Erythroblast (primary cell): ENCODE measurements around the gene RPGRIP1L.

Experiments
- DNase-seq, 2 experiments: peaks; one replicate each; lab custom pipeline; 2025; lab: John Stamatoyannopoulos, UW
- GATA1 ChIP-seq: IDR thresholded peaks from 2 replicates; pipeline ENCODE4 v1.6.1; 2011; ENCODE audit warnings: low read depth, mild to moderate bottlenecking, control low read depth, low read length, moderate library complexity
- POLR2A ChIP-seq: IDR thresholded peaks from 2 replicates; pipeline ENCODE4 v1.6.1; 2011; ENCODE audit warnings: mild to moderate bottlenecking, low read length

RPGRIP1L gene

GRCh38 chr16:53664724-53665345 is 38.8 kb downstream of the RPGRIP1L start:
- no peak for DNase-seq

GRCh38 chr16:53662072-53662471 is 41.6 kb downstream of the RPGRIP1L start:
- TF ChIP-seq GATA1 (no peak), POLR2A (no peak)
- no peak for DNase-seq

More at GRCh38 chr16:53664724-53665345, 38.8 kb downstream of the RPGRIP1L start:
- no peak for TF ChIP-seq GATA1
- no peak for TF ChIP-seq POLR2A

GRCh38 chr16:53654946-53655345 is 48.7 kb downstream of the RPGRIP1L start:
- TF ChIP-seq GATA1 (no peak), POLR2A (no peak)
- DNase-seq = no peak

GRCh38 chr16:53651357-53651756 is 52.3 kb downstream of the RPGRIP1L start:
- DNase-seq = no peak
- no peak for TF ChIP-seq GATA1
- TF ChIP-seq POLR2A = no peak

GRCh38 chr16:53646506-53646905 is 57.2 kb downstream of the RPGRIP1L start:
- DNase-seq = no peak
- TF ChIP-seq POLR2A = no peak
- no peak for TF ChIP-seq GATA1

- DNase-seq = no peak
- TF ChIP-seq POLR2A (no peak), GATA1 (no peak)
These were observed 60.2 kb downstream of the RPGRIP1L start for GRCh38 chr16:53643474-53643873.

- TF ChIP-seq GATA1 = no peak
- no peak for TF ChIP-seq POLR2A
- no peak for DNase-seq
These were observed 61.6 kb downstream of the RPGRIP1L start for GRCh38 chr16:53642094-53642493.

- TF ChIP-seq GATA1 = no peak
- no peak for TF ChIP-seq POLR2A
- DNase-seq = no peak
These were observed 66.7 kb downstream of the RPGRIP1L start for GRCh38 chr16:53636978-53637377.

- DNase-seq = no peak
These were observed 71.1 kb downstream of the RPGRIP1L start for GRCh38 chr16:53632526-53632925.

GRCh38 chr16:53631236-53632025 is 72.2 kb downstream of the RPGRIP1L start:
- TF ChIP-seq POLR2A = no peak
- TF ChIP-seq GATA1 = no peak

More at GRCh38 chr16:53632526-53632925, 71.1 kb downstream of the RPGRIP1L start:
- TF ChIP-seq GATA1 (no peak), POLR2A (no peak)

GRCh38 chr16:53629607-53630312 is 73.9 kb downstream of the RPGRIP1L start:
- TF ChIP-seq POLR2A (no peak), GATA1 (no peak)
- DNase-seq = no peak

More at GRCh38 chr16:53631236-53632025, 72.2 kb downstream of the RPGRIP1L start:
- DNase-seq = no peak

GRCh38 chr16:53629151-53629550 is 74.5 kb downstream of the RPGRIP1L start:
- no peak for TF ChIP-seq POLR2A
- no peak for TF ChIP-seq GATA1
- no peak for DNase-seq

- no peak for TF ChIP-seq POLR2A
- TF ChIP-seq GATA1 = no peak
- no peak for DNase-seq
These were observed 76.8 kb downstream of the RPGRIP1L start for GRCh38 chr16:53626811-53627210.

- TF ChIP-seq POLR2A (no peak), GATA1 (no peak)
- no peak for DNase-seq
These were observed 77.5 kb downstream of the RPGRIP1L start for GRCh38 chr16:53626161-53626560.
